Activated CD8-positive, alpha-beta T cell treated with anti-CD3 and anti-CD28 coated beads, Interleukin-2, amount 10 ng/mL, durations not matched to agents 7 days and 5 days (primary cell): Measurements from ENCODE around the gene NFKBIL1. TPM values are rescaled to one million over a fixed set of nuclear protein-coding genes. Genes with fewer than 3 reads are reported as not detected.
"Not testable (repeated sequence)": the region's sequence is repeated elsewhere in the genome, so short reads cannot be mapped to it uniquely, and the experiment has no call there.

ENCODE experiments used
- ATAC-seq: fragments of 150-1000 bp; cut with Tn5 transposase; one replicate; pipeline ENCODE4 v1.10.0; 2021; ENCODE audit warnings: moderate library complexity
- CTCF ChIA-PET: fragments of 350-600 bp; sonication (Branson Sonifier 250); formaldehyde crosslinking; loops from one replicate; lab custom pipeline; 2021; ENCODE audit warnings: antibody characterized with exemption; lab: Charles Lee
- POLR2A ChIA-PET: fragments of 350-600 bp; sonication (Branson Sonifier 250); formaldehyde crosslinking; loops from one replicate; lab custom pipeline; 2021; ENCODE audit warnings: antibody characterized with exemption; lab: Charles Lee
- DNase-seq: peaks from one replicate; pipeline ENCODE4 v3.0.0-alpha.2; 2020
- H3K27ac Mint-ChIP-seq: one replicate; pipeline ENCODE4 v1.8.0; 2021; ENCODE audit warnings: mild to moderate bottlenecking, mixed read lengths
- H3K27me3 Mint-ChIP-seq: one replicate; pipeline ENCODE4 v1.8.0; 2021; ENCODE audit warnings: low read depth, mixed read lengths
- H3K36me3 Mint-ChIP-seq: one replicate; pipeline ENCODE4 v1.8.0; 2021; ENCODE audit warnings: low read depth, mixed read lengths
- H3K4me1 Mint-ChIP-seq: one replicate; pipeline ENCODE4 v1.8.0; 2021; ENCODE audit warnings: low read depth, mixed read lengths
- H3K4me3 Mint-ChIP-seq: one replicate; pipeline ENCODE4 v1.8.0; 2021; ENCODE audit warnings: mild to moderate bottlenecking, mixed read lengths
- H3K9me3 Mint-ChIP-seq: one replicate; pipeline ENCODE4 v1.8.0; 2022; ENCODE audit warnings: mixed read lengths; ENCODE audit not compliant: insufficient read depth
- total RNA-seq, 2 experiments: library from RNA; stranded (reverse); gene quantifications; one replicate each; pipeline ENCODE4 v1.2.3, GENCODE V29; 2021

Gene NFKBIL1
- total RNA-seq, 2 experiments from 2014 or later = 13.5 to 14.2 TPM

- H3K27me3 Mint-ChIP-seq = no peaks in the 10 kb centered on the region
- peaks cover 63% of the 10 kb centered on the region for H3K36me3 Mint-ChIP-seq
- POLR2A ChIA-PET = interaction anchor here (0.6 to 14.3 kb wide), 19 partner anchors 7 to 1390 kb away, joined by 3 to 388 read pairs (median 6); partner anchors contain the start of genes ATP6V1G2, BAG6, C6orf47 and DDX39B
- H3K4me3 Mint-ChIP-seq = peak overlapping the region; percentile 98
- DNase-seq = no peak
- CTCF ChIA-PET = interaction anchor here (0.6 to 24.1 kb wide), 10 partner anchors 0 to 89 kb away, joined by 3 to 928 read pairs (median 8); partner anchors contain the start of genes ATP6V1G2, BAG6, DDX39B and LST1
- no peaks in the 10 kb centered on the region for H3K9me3 Mint-ChIP-seq
- peak overlapping the region; percentile 88 for H3K27ac Mint-ChIP-seq
- peaks cover 72% of the 10 kb centered on the region for H3K4me1 Mint-ChIP-seq
- no peak for ATAC-seq
Observed at GRCh38 chr6:31581434-31582229, 34.2 kb downstream of the NFKBIL1 start.

- Mint-ChIP-seq H3K36me3 (peaks cover 62% of the 10 kb centered on the region), H3K9me3 (no peaks in the 10 kb centered on the region), H3K27ac (peak within 1 kb of the TSS; percentile 88), H3K27me3 (no peaks in the 10 kb centered on the region), H3K4me1 (peaks cover 72% of the 10 kb centered on the region), H3K4me3 (peak within 1 kb of the TSS; percentile 98)
- ChIA-PET CTCF (interaction anchor here (0.8 to 24.1 kb wide), 8 partner anchors 1 to 90 kb away, joined by 3 to 928 read pairs (median 96); partner anchors contain the start of genes ATP6V1G2, BAG6, DDX39B and LST1), POLR2A (interaction anchor here (0.8 to 14.3 kb wide), 18 partner anchors 8 to 1389 kb away, joined by 3 to 388 read pairs (median 6); partner anchors contain the start of genes ATP6V1G2, BAG6, C6orf47 and DDX39B)
- ATAC-seq (peak; percentile 7), DNase-seq (peak; percentile 73)
Observed at GRCh38 chr6:31582230-31582643, 34.8 kb downstream of the NFKBIL1 start, which contains the start of gene LTB. Gene LTB (minus strand): TSS chr6:31582424. CDS start chr6:31582417, 7 bp downstream.

- H3K4me1 Mint-ChIP-seq = peaks cover 74% of the 10 kb centered on the region
- peak overlapping the region; percentile 84 for H3K4me3 Mint-ChIP-seq
- no peaks in the 10 kb centered on the region for H3K27me3 Mint-ChIP-seq
- no peaks in the 10 kb centered on the region for H3K9me3 Mint-ChIP-seq
- ATAC-seq (peak; percentile 16), DNase-seq (peak; percentile 76)
- ChIA-PET CTCF (interaction anchor here (1.1 to 24.1 kb wide), 9 partner anchors 4 to 240 kb away, joined by 3 to 928 read pairs (median 11); partner anchors contain the start of genes AIF1, ATP6V1G2, DDX39B and LST1), POLR2A (interaction anchor here (0.8 to 14.3 kb wide), 8 partner anchors 10 to 44 kb away, joined by 3 to 388 read pairs (median 8); partner anchors contain the start of genes DDX39B, NCR3 and TNF)
- peak overlapping the region; percentile 94 for H3K27ac Mint-ChIP-seq
- H3K36me3 Mint-ChIP-seq = peaks cover 60% of the 10 kb centered on the region
Observed at GRCh38 chr6:31585491-31585890, 38.1 kb downstream of the NFKBIL1 start.

- no peak for DNase-seq
- Mint-ChIP-seq H3K27ac (peak within 1 kb of the TSS; percentile 94), H3K4me1 (peaks cover 79% of the 10 kb centered on the region), H3K27me3 (no peaks in the 10 kb centered on the region), H3K4me3 (peak within 1 kb of the TSS; percentile 84), H3K9me3 (no peaks in the 10 kb centered on the region), H3K36me3 (peaks cover 61% of the 10 kb centered on the region)
- POLR2A ChIA-PET = interaction anchor here (0.8 to 14.3 kb wide), 8 partner anchors 9 to 66 kb away, joined by 3 to 388 read pairs (median 8); partner anchors contain the start of genes BAG6, DDX39B, NCR3 and TNF
- CTCF ChIA-PET = interaction anchor here (1.4 to 24.1 kb wide), 7 partner anchors 4 to 40 kb away, joined by 4 to 928 read pairs (median 15); partner anchors contain the start of genes ATP6V1G2, DDX39B, LST1 and LTA
- peak; percentile 3 for ATAC-seq
Observed at GRCh38 chr6:31586008-31586407, 38.6 kb downstream of the NFKBIL1 start, which contains the start of gene LST1. Gene LST1 (plus strand): TSS chr6:31586277. CDS start chr6:31587300, 1,023 bp downstream.

GRCh38 chr6:31586599-31587281, 39.3 kb downstream of the NFKBIL1 start:
- DNase-seq = peak; percentile 59
- Mint-ChIP-seq H3K27ac (peak overlapping the region; percentile 94), H3K4me3 (peak overlapping the region; percentile 84), H3K9me3 (no peaks in the 10 kb centered on the region), H3K36me3 (peaks cover 59% of the 10 kb centered on the region), H3K4me1 (peaks cover 86% of the 10 kb centered on the region), H3K27me3 (no peaks in the 10 kb centered on the region)
- POLR2A ChIA-PET = interaction anchor here (0.7 to 14.3 kb wide), 9 partner anchors 8 to 66 kb away, joined by 3 to 388 read pairs (median 5); partner anchors contain the start of genes BAG6, DDX39B, NCR3 and TNF
- ATAC-seq = peak; percentile 52
- CTCF ChIA-PET = interaction anchor here (1.4 to 24.1 kb wide), 8 partner anchors 4 to 41 kb away, joined by 4 to 928 read pairs (median 13); partner anchors contain the start of genes ATP6V1G2, DDX39B, LST1 and LTA

GRCh38 chr6:31587791-31588777, 40.7 kb downstream of the NFKBIL1 start:
- H3K4me1 Mint-ChIP-seq = peaks cover 91% of the 10 kb centered on the region
- peak overlapping the region; percentile 94 for H3K27ac Mint-ChIP-seq
- ChIA-PET POLR2A (interaction anchor here (0.9 to 4.8 kb wide), 6 partner anchors 9 to 46 kb away, joined by 4 to 48 read pairs (median 5); partner anchors contain the start of genes DDX39B and TNF), CTCF (interaction anchor here (0.7 to 24.1 kb wide), 7 partner anchors 3 to 94 kb away, joined by 3 to 928 read pairs (median 15); partner anchors contain the start of genes ATP6V1G2, DDX39B, LST1 and LTA)
- H3K9me3 Mint-ChIP-seq = no peaks in the 10 kb centered on the region
- no peaks in the 10 kb centered on the region for H3K27me3 Mint-ChIP-seq
- no peak for DNase-seq
- no peak for ATAC-seq
- peaks cover 54% of the 10 kb centered on the region for H3K36me3 Mint-ChIP-seq
- H3K4me3 Mint-ChIP-seq = peak overlapping the region; percentile 84

- Mint-ChIP-seq H3K36me3 (peaks cover 49% of the 10 kb centered on the region), H3K27ac (peak overlapping the region; percentile 82), H3K27me3 (no peaks in the 10 kb centered on the region), H3K4me1 (peaks cover 90% of the 10 kb centered on the region), H3K4me3 (peak overlapping the region; percentile 38), H3K9me3 (no peaks in the 10 kb centered on the region)
- ChIA-PET CTCF (interaction anchor here (18.5 to 24.1 kb wide), 3 partner anchors 2 to 43 kb away, joined by 504 to 928 read pairs (median 928); partner anchors contain the start of genes ATP6V1G2, DDX39B, LST1 and LTB), POLR2A (interaction anchor here (0.6 to 1.6 kb wide), 4 partner anchors 9 to 1014 kb away, joined by 3 to 5 read pairs (median 4); no protein-coding TSS in a partner anchor)
- ATAC-seq (no peak), DNase-seq (no peak)
Observed at GRCh38 chr6:31588871-31589650, 41.7 kb downstream of the NFKBIL1 start.

- ChIA-PET POLR2A (interaction anchor here (1.5 kb wide), 1 partner anchor 9 kb away, joined by 7 read pairs; the partner anchor contains the start of gene LTB), CTCF (interaction anchor here (0.8 to 24.1 kb wide), 4 partner anchors 0 to 538 kb away, joined by 3 to 928 read pairs (median 716); partner anchors contain the start of genes ATP6V1G2, DDX39B, LST1 and LTB)
- ATAC-seq, DNase-seq, H3K27me3 Mint-ChIP-seq, H3K9me3 Mint-ChIP-seq: not testable (repeated sequence)
- Mint-ChIP-seq H3K36me3 (peaks cover 49% of the 10 kb centered on the region), H3K27ac (peak overlapping the region; percentile 43), H3K4me3 (peak overlapping the region; percentile 85), H3K4me1 (peaks cover 84% of the 10 kb centered on the region)
Observed at GRCh38 chr6:31590691-31591090, 43.3 kb downstream of the NFKBIL1 start.

- DNase-seq (no peak), ATAC-seq (peak; percentile 39)
- H3K4me1 Mint-ChIP-seq = peaks cover 82% of the 10 kb centered on the region
- no peaks in the 10 kb centered on the region for H3K27me3 Mint-ChIP-seq
- ChIA-PET POLR2A (interaction anchor here (0.8 to 8.1 kb wide), 11 partner anchors 13 to 235 kb away, joined by 3 to 388 read pairs (median 6); partner anchors contain the start of genes ATP6V1G2, DDX39B, HSPA1A and HSPA1B), CTCF (interaction anchor here (0.8 to 18.5 kb wide), 10 partner anchors 11 to 221 kb away, joined by 3 to 928 read pairs (median 8); partner anchors contain the start of genes AIF1, ATP6V1G2, BAG6 and DDX39B)
- H3K36me3 Mint-ChIP-seq = peaks cover 43% of the 10 kb centered on the region
- peak overlapping the region; percentile 85 for H3K4me3 Mint-ChIP-seq
- H3K9me3 Mint-ChIP-seq = no peaks in the 10 kb centered on the region
- peak overlapping the region; percentile 95 for H3K27ac Mint-ChIP-seq
Observed at GRCh38 chr6:31592396-31592771, 45.0 kb downstream of the NFKBIL1 start.
